HG02798 (cell line): ENCODE results near the gene PCP2.
A peak's percentile ranks its signal among the peaks of the same experiment; 100 is the strongest.

Source experiments
- ATAC-seq: cut with Tn5 transposase; IDR thresholded peaks from one replicate; pipeline ENCODE4 v1.9.1; 2021; ENCODE audit warnings: mild to moderate bottlenecking; ENCODE audit not compliant: unreplicated experiment, poor library complexity

The PCP2 gene

DNA sequence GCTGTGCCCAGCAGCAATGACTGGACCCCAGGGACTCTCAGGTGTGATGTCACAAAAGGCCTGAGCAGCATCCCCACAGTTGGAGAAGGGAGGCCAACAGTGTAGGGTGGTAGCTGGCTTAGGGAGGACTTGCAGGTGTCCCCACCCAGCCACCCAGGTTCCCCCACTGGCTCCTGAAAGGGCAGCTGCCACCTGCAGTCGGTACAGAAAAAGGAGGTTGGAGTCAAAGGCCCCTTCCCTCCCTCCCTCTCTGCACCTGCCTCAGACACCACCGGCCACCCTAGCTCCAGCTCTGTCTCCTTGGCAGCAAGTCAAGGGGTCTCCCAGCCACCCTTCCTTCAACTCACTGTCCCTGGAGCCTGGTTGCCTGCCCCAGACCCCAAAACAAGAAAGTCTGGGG lies at the start of gene PCP2:
TSS of gene PCP2 (minus strand) at position 22 of the 400 bp plus-strand sequence. CDS start 262 bp downstream, outside the sequence.
- no peak for ATAC-seq

GRCh38 chr19:7682175-7682855 lies 48.8 kb upstream of the PCP2 start:
- no peak for ATAC-seq

DNA sequence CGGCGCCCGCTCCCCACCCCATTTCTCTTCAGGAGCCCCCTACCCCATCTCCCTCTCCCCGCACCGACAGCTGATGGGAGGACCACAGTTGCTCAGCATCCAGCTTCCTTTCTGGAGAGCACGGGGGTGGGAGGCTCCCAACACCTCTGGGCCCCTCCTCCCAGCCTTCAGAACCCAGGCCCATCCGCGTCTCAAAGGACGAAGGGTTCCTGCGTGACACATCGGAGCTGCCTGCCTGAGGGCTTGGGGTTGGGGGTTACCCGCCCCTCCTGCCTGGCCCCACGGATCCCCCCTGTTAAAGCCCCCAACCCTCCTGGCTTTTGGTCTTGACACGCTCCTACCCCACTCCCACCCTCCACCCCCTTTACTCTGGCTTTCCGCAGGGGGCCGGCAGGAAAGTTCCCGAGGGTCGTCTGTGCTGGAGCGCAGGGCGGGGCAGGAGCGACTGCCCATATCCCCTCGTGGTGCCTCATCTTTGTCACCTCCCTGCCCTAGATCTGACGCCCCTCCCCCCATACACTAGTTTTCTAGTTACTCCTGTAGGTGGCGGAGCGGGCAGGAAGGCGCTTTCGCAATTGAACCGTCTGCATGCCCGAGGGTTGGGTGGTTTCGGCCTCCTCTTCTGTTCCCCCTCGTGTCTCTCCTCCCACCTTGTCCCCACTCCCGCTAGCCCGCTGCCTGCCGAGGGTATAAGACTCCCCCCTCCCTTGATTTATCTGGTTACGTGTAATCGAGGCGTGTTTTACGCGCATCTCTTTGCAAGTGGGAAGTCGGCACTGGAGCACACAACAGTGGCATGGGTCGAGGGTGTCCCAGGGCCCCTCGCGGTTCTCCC lies 48.0 kb upstream of the PCP2 start:
- ATAC-seq = no peak

DNA sequence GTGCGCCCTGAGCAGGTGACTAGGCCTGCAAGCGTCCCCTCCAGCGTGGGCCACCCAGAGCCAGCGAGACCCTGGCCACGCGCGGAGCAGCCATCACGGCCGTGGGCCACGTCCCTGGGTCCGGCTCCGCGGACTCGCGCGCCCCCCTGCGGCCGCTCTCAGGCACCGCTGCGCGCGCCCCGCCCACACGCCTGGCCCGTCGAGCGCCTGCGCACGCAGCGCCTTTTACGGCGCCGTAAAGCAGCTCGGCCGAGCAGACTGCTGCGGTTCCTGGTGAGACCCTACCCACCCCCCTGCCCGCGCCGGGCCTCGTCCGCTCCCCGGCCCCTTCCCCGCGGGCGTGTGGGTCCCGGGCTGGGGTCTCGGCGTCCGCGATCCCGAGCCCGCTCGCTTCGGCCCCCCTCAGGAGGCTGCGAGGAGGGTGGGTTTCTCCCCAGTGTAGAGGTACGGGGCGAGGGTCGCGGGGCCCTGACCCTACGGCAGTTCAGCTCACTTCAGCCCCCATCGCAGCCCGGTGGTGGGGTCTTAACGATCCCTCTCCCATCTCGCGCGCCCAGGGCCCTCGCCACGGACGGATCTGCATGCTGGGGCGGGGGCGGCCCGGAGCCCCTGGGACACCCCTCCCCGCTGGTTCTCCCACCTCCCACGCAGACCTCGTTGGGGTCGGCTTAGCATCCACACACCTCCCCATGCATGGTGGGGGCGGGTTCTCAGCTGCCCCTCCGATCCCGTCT lies 47.3 kb upstream of the PCP2 start, which contains the start of gene TRAPPC5:
TSS of gene TRAPPC5 (plus strand) at position 228 of the 734 bp plus-strand sequence. CDS start 1,421 bp downstream, outside the sequence.
- ATAC-seq = peak; percentile 75

DNA sequence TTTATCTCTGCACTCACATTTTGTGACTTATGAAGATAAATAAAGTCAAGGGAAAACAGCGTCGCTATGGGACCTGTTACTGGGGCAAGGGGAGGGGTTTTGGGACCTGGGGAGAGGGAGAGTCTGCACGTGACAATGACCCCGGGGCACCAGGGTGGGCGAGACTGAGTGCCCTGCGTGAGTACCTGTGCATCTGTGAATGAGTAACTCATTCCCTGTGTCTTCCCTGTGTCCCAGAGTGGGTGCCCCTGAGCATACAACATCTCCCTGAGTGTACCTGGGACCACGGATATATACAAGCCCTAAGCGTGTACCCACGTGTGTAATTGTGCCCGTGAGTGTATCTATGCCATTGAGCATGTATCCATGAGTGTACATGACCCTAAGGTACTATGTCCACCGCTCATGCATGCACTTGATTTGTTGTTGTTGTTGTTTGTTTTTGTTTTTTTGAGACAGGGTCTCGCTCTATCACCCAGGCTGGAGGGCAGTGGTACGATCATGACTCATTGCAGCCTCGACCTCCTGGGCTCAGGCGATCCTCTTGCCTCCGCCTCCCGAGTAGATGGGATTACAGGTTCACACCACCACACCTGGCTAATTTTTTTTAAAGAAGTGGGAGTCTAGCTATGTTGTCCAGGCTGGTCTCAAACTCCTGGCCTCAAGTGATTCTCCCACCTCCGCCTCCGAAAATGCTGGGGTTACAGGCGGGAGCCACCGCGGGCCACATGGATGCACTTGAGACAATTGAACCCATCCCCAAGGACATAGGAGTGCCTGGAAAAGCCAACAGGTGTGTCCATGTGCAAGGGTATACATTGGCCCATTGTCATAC lies 46.5 kb upstream of the PCP2 start:
- ATAC-seq = no peak

DNA sequence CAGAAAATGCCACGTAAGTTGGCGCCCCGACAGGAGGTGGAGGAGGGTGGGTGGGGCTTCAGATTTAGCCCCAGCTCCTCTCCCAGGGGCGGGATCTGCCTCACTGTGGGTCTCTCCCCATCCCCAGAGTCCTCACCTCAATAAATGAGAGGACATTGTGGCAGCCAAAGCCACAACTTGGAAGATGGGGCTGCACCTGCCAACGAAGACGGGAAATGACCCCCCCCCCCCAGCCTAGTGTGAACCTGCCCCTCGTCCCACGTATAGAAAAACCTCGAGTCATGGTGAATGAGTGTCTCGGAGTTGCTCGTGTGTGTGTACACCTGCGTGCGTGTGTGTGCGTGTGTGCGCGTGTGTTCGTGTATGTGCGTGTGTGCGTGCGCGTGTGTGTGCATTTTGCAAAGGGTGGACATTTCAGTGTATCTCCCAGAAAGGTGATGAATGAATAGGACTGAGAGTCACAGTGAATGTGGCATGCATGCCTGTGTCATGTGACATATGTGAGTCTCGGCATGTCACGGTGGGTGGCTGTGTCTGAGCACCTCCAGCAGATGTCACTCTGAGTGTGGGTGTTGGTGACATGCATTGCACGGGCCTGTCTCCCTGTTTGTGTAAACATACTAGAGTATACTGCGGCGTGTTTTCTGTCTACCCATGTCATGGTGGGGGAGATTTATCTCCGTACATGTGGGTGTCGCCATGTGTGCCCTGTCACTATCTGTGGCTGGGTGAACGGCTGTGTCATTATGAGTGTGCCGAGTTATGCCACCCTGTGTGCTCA lies 45.6 kb upstream of the PCP2 start:
- ATAC-seq = peak; percentile 42

- ATAC-seq = no peak
Observed at GRCh38 chr19:7677669-7678311, 44.3 kb upstream of the PCP2 start.

- no peak for ATAC-seq
Observed at GRCh38 chr19:7676854-7677253, 43.3 kb upstream of the PCP2 start, which contains the start of gene MCEMP1. Gene MCEMP1, plus strand, starts transcription at chr19:7677090. Its CDS starts 31 bp downstream, at chr19:7677121.

- no peak for ATAC-seq
Observed at GRCh38 chr19:7676376-7676775, 42.9 kb upstream of the PCP2 start.

DNA sequence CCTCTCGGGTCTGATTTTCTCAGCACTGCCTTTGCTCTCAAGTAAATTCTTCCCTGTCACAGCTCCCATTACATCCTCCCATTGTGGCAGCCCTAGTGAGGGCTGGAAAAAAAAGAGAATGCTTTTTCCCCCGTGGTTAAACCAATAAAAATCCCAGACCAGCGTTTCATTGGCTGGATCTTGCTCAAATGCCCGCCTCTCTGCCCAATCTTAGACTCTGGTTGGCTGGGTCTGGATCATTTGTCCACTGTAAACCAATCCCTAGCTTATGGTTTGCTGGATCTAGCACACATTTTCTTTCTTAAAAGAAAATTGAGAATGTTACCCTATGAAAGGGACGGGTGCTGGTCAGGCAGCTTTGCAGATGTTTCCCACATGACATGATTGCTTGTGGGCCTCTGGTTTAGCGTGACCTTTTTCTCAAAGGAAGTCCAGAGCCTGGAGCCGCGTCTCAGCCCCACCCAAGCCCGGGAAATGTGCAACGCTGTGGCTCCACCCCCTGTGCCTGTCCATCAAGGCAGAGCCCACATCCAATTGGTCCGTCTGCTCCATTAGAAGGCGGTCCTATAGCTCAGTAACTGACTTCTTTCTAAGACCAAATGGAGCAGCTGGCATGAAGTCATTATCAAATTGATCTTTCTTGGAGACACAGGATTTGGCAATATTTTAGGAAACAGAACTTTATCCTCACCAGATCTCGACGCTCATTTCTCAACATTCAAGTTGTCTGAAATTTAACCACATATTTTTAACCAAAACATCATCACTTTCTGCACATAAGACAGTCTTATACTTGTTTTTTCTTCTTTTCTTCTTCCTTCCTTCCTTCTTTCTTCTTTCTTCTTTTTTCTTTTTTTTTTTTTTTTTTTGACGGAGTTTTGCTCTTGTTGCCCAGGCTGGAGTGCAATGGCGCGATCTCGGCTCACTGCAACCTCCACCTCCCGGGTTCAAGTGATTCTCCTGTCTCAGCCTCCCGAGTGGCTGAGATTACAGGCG lies 40.8 kb upstream of the PCP2 start:
- ATAC-seq = no peak

GRCh38 chr19:7672522-7672921 lies 39.0 kb upstream of the PCP2 start:
- ATAC-seq = no peak

DNA sequence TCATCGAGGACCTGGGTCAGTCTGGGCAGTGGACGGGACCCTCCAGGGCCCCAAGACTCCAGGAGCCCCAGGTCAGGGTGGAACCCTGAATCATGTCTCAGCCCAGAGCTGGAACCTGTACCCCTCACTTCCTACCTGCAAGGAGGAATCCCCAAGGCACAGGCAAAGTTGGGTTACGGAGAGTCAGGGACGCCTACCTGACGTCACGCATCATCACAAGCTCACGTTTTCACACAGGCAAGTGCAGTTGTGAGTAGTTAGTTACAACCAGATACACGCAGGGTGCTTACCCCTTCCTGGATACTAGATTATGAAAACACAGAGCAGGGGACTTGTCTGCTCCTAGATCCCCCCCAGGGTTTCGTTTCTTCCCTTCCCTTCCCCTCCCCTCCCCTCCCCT lies 37.3 kb upstream of the PCP2 start:
- ATAC-seq = no peak

- ATAC-seq = no peak
Observed at GRCh38 chr19:7670150-7670783, 36.7 kb upstream of the PCP2 start.

DNA sequence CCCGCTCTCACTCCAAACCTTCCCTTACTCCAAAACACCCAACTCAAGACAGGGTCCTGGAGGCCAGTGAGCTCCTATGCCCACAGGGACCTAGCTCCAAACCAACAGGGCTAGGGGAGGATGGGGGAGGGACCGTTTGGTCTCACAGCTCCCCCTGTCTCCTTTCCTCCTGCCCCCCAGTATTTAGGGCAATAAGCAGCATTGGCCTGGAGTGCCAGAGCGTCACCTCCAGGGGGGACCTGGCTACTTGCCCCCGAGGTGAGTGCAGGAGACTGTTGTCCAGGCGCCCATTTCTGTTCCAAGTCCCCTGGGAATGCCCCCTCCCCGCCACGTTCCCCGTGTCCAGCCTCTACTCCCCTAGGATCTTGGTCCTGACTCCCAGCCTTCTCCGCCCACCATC lies 36.1 kb upstream of the PCP2 start:
- no peak for ATAC-seq

DNA sequence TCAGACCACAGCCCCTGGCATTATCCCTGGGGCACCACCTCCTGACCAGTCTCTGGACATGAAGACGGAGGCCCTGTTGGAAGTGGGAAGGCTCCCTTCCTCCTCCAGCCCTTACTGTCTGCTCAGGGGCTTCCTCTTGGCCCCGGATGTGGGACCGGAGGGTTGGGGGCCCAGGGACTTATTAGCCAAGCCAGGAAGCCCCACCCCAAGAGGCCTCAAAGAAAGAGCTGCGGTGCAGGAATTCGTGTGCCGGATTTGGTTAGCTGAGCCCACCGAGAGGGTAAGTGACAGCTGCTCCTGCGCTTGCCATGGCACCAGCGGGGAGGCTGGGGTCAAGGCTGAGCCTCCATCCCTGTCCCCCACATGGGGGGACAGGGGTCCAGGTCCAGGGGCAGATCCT lies 35.3 kb upstream of the PCP2 start, which contains the start of gene RETN:
TSS of gene RETN (plus strand) at position 208 of the 400 bp plus-strand sequence. CDS start 278 bp downstream, outside the sequence.
- ATAC-seq = no peak

DNA sequence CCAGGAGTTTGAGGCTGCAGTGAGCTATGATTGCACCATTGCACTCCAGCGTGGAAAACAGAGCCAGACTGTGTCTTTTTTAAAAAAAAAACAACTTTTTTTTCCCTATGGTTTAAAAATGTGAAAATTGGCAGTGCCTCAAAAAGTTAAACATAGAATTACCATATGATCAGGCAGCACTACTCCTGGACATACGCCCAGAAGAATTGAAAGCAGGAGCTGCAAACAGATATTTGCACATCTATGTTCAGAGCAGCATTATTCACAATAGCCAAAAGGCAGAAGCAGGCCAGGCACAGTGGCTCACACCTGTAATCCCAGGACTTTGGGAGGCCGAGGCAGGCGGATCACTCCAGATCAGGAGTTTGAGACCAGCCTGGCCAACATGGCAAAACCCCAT lies 31.6 kb upstream of the PCP2 start:
- no peak for ATAC-seq

GRCh38 chr19:7663706-7664105 lies 30.2 kb upstream of the PCP2 start:
- ATAC-seq = no peak
